Measurements from ENCODE around the gene KRT27.
"Not testable (repeated sequence)": the region's sequence is repeated elsewhere in the genome, so short reads cannot be mapped to it uniquely, and the experiment has no call there.

KRT27 gene

DNA sequence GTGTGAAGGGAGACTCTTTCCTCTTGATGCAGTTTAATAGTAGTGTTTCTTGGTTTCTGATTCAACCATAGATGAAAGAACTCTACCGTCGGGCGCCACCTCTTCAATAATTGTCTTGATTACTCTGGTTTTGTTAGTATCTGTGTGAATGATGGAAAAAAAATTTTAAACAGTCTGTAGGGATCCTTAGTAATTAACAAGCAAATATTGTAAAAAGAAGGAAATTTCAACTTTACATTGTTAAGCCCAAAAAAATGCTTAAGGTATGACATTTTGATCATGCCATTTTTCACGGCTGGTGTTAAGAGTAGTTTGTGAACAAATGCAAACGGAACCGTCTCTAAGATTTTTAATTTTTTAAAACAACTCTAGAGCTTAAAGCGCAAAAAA is 36.0 kb upstream of the KRT27 start:
- Mint-ChIP-seq H3K27ac (peak overlapping the region; percentile 91), H3K4me1 (ENCODE audit: low read depth) (peaks cover 28% of the 10 kb centered on the region), H3K9me3 (peaks cover 21% of the 10 kb centered on the region), H3K4me3 (peak overlapping the region; percentile 95), H3K27me3 (ENCODE audit: low read depth) (peaks cover 11% of the 10 kb centered on the region), H3K36me3 (ENCODE audit: low read depth) (peaks cover 37% of the 10 kb centered on the region)
- DNase-seq (ENCODE audit: low spot score): no peak

DNA sequence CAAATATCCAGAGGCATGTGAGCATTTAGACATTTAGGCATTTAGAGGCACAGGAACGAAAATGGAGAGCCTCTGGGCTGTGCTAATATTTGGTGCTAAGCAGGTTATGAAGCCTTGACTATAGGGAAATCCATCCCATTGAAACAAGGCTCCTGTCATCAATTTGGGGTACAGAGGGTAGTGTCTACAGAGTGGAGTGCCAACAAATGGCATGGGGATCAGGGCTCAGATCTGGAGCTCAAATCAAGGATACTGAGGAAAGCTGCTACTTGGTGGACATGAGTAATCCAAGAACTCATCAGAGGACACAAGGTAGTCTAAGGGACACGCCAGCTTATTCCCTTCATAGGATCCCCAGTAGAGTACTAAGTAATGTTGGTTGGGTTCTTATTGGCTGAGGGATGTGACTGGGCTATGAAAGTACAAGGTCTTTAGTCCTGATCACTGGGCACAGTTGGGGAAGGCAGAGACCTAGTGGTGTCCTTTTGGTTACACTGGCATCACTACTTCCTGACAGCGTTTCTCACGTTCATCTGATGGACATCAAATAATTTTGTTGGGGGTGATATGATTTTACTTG is 34.8 kb upstream of the KRT27 start:
- no peak for DNase-seq (ENCODE audit: low spot score)
- H3K36me3 Mint-ChIP-seq (ENCODE audit: low read depth): peaks cover 34% of the 10 kb centered on the region
- H3K4me3 Mint-ChIP-seq: peak overlapping the region; percentile 86
- peaks cover 19% of the 10 kb centered on the region for H3K27me3 Mint-ChIP-seq (ENCODE audit: low read depth)
- peaks cover 26% of the 10 kb centered on the region for H3K4me1 Mint-ChIP-seq (ENCODE audit: low read depth)
- H3K27ac Mint-ChIP-seq: peak overlapping the region; percentile 63
- peaks cover 21% of the 10 kb centered on the region for H3K9me3 Mint-ChIP-seq

DNA sequence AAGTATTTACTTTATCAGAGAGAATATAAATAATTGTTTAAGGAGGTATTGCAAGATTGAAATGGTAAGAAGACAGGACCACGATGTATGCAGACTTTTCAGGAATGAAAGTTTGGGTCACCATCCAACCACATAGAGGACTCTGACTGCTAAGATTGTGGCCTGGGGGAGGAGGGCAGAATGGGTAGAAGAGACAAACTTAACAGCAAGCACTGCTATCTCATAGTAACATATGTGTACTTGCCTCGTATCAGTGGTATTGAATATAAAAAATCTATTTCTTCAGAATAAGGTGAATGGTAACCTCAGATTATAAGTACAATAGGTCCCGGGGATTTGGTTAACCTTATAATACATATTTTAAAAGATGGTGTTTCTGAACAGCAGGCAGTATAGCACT is 34.2 kb upstream of the KRT27 start:
- peaks cover 24% of the 10 kb centered on the region for H3K27me3 Mint-ChIP-seq (ENCODE audit: low read depth)
- no peak overlapping the region for H3K27ac Mint-ChIP-seq
- H3K4me3 Mint-ChIP-seq: peak overlapping the region; percentile 30

DNA sequence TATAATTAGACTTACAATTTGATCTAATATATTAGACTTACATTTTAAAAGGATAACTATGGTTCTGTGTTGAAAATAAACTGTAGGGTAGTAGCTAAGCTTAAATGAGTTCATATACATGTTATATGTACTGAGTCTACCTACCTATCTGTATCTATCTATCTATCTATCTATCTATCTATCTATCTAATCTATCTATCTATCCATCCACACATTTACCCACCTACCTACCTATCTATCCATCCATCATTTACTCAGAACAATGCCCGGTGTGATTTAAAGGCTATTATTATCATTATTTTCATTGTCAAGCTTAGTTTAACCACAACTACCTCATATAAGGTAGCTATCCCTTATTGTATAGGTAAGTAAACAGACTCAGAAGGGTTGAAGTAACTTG is 33.0 kb upstream of the KRT27 start:
- DNase-seq (ENCODE audit: low spot score): no peak
- Mint-ChIP-seq H3K4me1 (ENCODE audit: low read depth) (peaks cover 22% of the 10 kb centered on the region), H3K9me3 (peaks cover 20% of the 10 kb centered on the region), H3K4me3 (no peak overlapping the region), H3K27ac (no peak overlapping the region), H3K27me3 (ENCODE audit: low read depth) (peaks cover 34% of the 10 kb centered on the region), H3K36me3 (ENCODE audit: low read depth) (peaks cover 31% of the 10 kb centered on the region)

More for the DNA sequence above, 34.2 kb upstream of the KRT27 start:
- no peak for DNase-seq (ENCODE audit: low spot score)
- Mint-ChIP-seq H3K4me1 (ENCODE audit: low read depth) (peaks cover 26% of the 10 kb centered on the region), H3K9me3 (peaks cover 21% of the 10 kb centered on the region), H3K36me3 (ENCODE audit: low read depth) (peaks cover 33% of the 10 kb centered on the region)

DNA sequence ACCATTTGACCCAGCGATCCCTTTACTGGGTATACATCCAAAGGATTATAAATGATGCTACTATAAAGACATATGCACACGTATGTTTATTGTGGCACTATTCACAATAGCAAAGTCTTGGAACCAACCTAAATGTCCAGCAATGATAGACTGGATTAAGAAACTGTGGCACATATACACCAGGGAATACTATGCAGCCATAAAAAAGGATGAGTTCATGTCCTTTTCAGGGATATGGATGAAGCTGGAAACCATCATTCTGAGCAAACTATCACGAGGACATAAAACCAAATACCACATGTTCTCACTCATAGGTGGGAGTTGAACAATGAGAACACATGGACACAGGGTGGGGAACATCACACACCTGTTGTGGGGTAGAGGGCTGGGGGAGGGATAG is 32.3 kb upstream of the KRT27 start:
- H3K36me3 Mint-ChIP-seq (ENCODE audit: low read depth): peaks cover 24% of the 10 kb centered on the region
- not testable (repeated sequence) for H3K27ac Mint-ChIP-seq; DNase-seq (ENCODE audit: low spot score); H3K4me3 Mint-ChIP-seq
- peaks cover 16% of the 10 kb centered on the region for H3K4me1 Mint-ChIP-seq (ENCODE audit: low read depth)
- H3K9me3 Mint-ChIP-seq: peaks cover 13% of the 10 kb centered on the region
- peaks cover 42% of the 10 kb centered on the region for H3K27me3 Mint-ChIP-seq (ENCODE audit: low read depth)

DNA sequence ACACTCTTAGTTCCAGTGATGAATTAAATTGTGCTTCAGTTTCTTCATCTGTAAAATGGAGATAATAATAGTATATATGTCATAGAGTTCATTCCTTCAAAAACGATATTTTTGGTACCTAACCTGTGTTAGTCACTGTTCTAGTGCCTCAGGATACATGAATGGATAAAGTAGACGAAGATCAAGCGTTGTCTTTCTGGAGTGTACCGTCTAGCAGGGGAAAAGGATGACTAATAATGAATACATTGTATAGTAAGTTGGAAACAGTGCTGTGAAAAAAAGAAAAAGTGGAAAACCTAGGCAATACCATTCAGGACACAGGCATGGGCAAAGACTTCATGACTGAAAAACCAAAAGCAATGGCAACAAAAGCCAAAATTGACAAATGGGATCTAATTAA is 31.5 kb upstream of the KRT27 start:
- DNase-seq (ENCODE audit: low spot score): no peak
- Mint-ChIP-seq H3K4me3 (no peak overlapping the region), H3K36me3 (ENCODE audit: low read depth) (peaks cover 21% of the 10 kb centered on the region), H3K27me3 (ENCODE audit: low read depth) (peaks cover 48% of the 10 kb centered on the region), H3K4me1 (ENCODE audit: low read depth) (peaks cover 13% of the 10 kb centered on the region), H3K9me3 (peaks cover 10% of the 10 kb centered on the region), H3K27ac (no peak overlapping the region)

DNA sequence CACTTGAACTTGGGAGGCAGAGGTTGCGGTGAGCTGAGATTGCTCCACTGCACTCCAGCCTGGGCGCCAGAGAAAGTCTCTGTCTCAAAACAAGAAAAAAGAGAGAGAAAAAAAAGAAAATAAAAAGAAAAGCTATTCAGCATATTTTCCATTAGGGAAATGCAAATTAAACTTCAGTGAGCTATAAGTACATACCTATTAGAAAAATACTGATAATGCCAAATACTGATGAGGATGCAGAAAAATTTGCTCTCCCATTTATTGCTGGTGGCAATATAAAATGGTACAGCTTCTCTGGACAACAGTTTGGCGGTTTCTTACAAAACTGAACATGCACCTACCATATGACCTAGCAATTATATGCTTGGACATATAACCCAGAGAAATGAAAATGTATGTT is 30.3 kb upstream of the KRT27 start:
- H3K4me3 Mint-ChIP-seq: no peak overlapping the region
- peaks cover 7% of the 10 kb centered on the region for H3K9me3 Mint-ChIP-seq
- H3K27ac Mint-ChIP-seq: no peak overlapping the region
- H3K36me3 Mint-ChIP-seq (ENCODE audit: low read depth): peaks cover 12% of the 10 kb centered on the region
- H3K4me1 Mint-ChIP-seq (ENCODE audit: low read depth): peaks cover 8% of the 10 kb centered on the region
- DNase-seq (ENCODE audit: low spot score): no peak
- H3K27me3 Mint-ChIP-seq (ENCODE audit: low read depth): peaks cover 56% of the 10 kb centered on the region

DNA sequence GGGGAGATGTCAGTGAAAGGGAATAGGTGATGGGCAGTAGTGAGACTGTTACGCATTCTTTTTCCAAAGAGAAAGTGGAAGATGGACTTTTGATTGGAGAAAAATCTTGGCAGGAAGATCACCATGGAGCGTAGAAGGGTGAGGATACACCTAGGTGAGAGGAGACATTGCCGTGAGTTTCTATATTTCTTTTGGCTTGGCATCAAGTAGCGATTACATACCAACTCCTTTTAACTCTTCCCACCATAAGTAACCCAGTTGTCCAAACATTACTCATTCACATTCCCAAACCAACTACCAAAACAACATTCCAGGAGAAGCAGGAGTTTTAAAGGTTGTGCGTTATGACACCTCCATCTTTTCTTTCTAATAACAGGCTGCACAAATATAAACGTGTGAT is 28.1 kb upstream of the KRT27 start:
- no peaks in the 10 kb centered on the region for H3K9me3 Mint-ChIP-seq
- no peak overlapping the region for H3K4me3 Mint-ChIP-seq
- peaks cover 73% of the 10 kb centered on the region for H3K27me3 Mint-ChIP-seq (ENCODE audit: low read depth)

DNA sequence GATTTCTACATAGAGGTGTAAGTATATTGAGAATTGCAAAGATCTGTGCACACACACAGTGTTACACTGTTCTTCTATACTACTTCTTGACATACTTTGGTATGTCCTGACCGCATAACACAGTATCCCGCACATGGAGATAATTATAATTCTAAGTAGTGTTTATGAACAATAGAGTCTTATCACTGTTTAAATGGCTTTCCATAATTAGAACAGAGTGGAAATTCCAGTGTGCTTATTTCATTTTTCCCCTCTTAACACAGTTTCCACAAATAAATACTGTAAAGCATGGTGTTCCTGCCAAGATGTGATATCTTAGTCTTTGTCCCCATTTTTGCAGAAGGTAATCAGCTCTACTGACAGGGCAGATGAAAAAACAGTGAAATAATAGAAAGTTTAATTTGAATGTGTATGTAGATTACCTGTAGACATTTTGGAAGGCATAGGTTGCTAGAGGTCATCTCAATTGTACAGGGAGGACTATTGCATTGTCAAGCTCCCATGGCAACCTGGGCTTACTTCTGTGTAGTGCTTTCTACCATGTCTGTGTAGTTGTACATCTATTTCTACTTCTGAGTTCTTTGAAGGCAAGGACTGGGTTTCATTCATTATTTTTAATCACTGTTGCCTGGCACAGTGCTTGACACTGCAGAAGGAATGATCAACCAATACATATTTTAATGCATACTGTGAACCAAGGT is 27.5 kb upstream of the KRT27 start:
- H3K27ac Mint-ChIP-seq: no peak overlapping the region
- no peaks in the 10 kb centered on the region for H3K9me3 Mint-ChIP-seq
- DNase-seq (ENCODE audit: low spot score): no peak
- no peaks in the 10 kb centered on the region for H3K36me3 Mint-ChIP-seq (ENCODE audit: low read depth)
- H3K4me3 Mint-ChIP-seq: no peak overlapping the region
- no peaks in the 10 kb centered on the region for H3K4me1 Mint-ChIP-seq (ENCODE audit: low read depth)
- H3K27me3 Mint-ChIP-seq (ENCODE audit: low read depth): peaks cover 79% of the 10 kb centered on the region

More for the DNA sequence above, 28.1 kb upstream of the KRT27 start:
- no peaks in the 10 kb centered on the region for H3K4me1 Mint-ChIP-seq (ENCODE audit: low read depth)
- DNase-seq (ENCODE audit: low spot score): no peak
- H3K27ac Mint-ChIP-seq: no peak overlapping the region
- no peaks in the 10 kb centered on the region for H3K36me3 Mint-ChIP-seq (ENCODE audit: low read depth)

DNA sequence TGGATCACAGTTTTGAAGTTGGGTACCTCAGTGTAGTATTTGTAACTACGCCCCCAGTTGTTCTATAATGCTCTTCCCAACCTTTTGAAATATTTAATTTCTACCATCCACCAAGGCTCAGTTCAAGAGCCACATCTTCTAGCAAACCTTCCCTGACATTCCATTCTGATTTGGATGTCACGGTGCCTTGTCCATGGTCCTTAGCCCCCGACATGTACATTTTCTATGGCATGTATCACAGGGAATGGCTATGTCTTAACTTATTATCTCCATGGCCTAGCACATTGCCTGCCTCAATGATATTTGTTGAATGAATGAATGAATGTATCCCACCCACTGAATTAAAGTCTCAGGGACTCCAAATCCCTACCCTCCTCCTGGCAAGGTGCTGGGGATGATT is 23.8 kb upstream of the KRT27 start:
- no peak overlapping the region for H3K27ac Mint-ChIP-seq

DNA sequence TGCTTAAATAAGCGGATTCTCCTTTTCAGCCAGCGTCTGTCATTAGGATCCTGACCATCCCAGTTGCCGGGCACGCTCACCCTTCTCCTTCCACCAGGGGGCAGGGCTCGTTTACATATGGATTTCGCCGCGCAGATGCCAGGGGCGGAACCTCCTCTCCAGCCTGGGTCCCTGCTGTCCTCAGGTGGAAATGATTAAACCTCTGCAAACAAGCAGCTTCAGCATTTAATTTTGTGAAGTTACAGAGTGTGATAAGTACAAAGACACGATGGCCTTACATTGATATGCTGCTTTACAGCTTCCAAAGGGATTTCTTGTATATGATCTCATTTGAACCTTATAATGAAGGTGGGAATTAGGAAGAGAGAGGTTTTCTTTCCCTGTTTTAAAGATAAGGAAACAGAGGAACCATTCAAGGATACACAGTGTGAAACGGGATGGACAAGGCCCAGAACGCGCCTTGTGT is 21.3 kb upstream of the KRT27 start:
- Mint-ChIP-seq H3K4me1 (ENCODE audit: low read depth) (peaks cover 3% of the 10 kb centered on the region), H3K4me3 (no peak overlapping the region), H3K27me3 (ENCODE audit: low read depth) (peaks cover 47% of the 10 kb centered on the region), H3K27ac (no peak overlapping the region), H3K36me3 (ENCODE audit: low read depth) (no peaks in the 10 kb centered on the region), H3K9me3 (no peaks in the 10 kb centered on the region)
- DNase-seq (ENCODE audit: low spot score): peak; percentile 57

More for the DNA sequence above, 23.8 kb upstream of the KRT27 start:
- Mint-ChIP-seq H3K27me3 (ENCODE audit: low read depth) (peaks cover 62% of the 10 kb centered on the region), H3K9me3 (no peaks in the 10 kb centered on the region), H3K4me1 (ENCODE audit: low read depth) (peaks cover 3% of the 10 kb centered on the region), H3K36me3 (ENCODE audit: low read depth) (no peaks in the 10 kb centered on the region), H3K4me3 (no peak overlapping the region)
- DNase-seq (ENCODE audit: low spot score): no peak

DNA sequence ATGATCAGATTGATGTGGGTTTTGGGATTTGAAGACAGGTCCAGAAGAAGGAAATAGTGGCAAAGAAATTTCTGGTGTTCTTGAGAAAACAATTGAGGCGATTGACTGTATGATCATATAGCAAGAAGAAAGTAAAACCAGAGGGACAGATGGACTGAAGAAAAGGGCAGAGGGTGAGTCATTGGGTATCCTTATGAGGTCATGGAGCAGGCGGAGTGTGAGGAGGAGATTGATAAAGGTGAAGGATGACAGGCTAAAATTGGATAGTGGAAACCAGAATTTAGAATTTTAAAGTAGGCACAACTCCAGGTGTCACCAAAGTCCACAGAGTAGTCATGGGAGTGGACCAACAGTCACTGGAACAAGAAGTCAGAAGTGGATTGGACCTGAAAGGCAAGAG is 18.8 kb upstream of the KRT27 start:
- peaks cover 33% of the 10 kb centered on the region for H3K27me3 Mint-ChIP-seq (ENCODE audit: low read depth)
- peaks cover 3% of the 10 kb centered on the region for H3K4me1 Mint-ChIP-seq (ENCODE audit: low read depth)
- H3K36me3 Mint-ChIP-seq (ENCODE audit: low read depth): no peaks in the 10 kb centered on the region

DNA sequence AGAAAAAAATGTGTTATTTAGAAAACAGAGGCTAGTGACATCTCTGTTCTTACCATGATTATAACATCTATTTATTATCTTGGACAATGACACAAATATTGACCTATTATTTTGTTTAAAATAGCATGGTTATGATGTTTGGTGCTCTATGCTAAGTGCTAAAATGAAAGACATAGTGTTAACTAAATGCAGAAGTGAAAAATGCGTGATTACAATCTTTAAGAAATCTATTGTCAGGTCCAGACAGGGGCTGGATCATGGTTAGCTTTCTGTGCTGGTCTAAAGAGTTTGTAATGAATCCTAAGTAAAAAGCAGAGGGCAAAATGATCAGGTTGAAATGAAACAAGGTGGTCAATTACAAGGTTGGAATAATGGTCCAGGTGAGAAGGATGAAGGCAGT is 18.0 kb upstream of the KRT27 start:
- H3K4me3 Mint-ChIP-seq: no peak overlapping the region
- no peak overlapping the region for H3K27ac Mint-ChIP-seq
- no peaks in the 10 kb centered on the region for H3K36me3 Mint-ChIP-seq (ENCODE audit: low read depth)
- DNase-seq (ENCODE audit: low spot score): no peak
- no peaks in the 10 kb centered on the region for H3K9me3 Mint-ChIP-seq
- H3K27me3 Mint-ChIP-seq (ENCODE audit: low read depth): peaks cover 30% of the 10 kb centered on the region
- peaks cover 3% of the 10 kb centered on the region for H3K4me1 Mint-ChIP-seq (ENCODE audit: low read depth)

More for the DNA sequence above, 18.8 kb upstream of the KRT27 start:
- Mint-ChIP-seq H3K9me3 (no peaks in the 10 kb centered on the region), H3K27ac (no peak overlapping the region), H3K4me3 (no peak overlapping the region)
- no peak for DNase-seq (ENCODE audit: low spot score)

DNA sequence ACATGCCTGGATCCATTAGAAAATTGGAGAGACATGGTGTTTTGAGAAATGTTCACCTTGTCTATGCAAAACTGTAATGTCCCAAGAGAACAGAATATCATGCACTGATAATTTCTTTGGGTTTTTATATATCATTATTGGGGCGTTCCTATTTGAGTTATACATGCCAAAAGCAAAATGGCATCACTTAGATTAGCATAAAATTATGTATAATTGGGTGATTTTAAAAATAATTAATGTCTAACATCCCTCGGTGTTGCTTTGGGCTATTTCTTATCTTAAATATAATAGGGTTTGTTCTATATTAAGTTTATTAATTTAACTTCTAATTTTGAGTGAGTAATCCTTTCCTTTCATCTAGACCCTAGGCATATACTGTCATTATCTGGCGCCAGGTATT is 17.5 kb upstream of the KRT27 start, which contains the start of gene KRT28:
KRT28 (minus strand) TSS at position 101 of the 400 bp plus-strand sequence; CDS start at position 35, 66 bp downstream.
- Mint-ChIP-seq H3K9me3 (no peaks in the 10 kb centered on the region), H3K36me3 (ENCODE audit: low read depth) (no peaks in the 10 kb centered on the region), H3K27me3 (ENCODE audit: low read depth) (peaks cover 24% of the 10 kb centered on the region), H3K4me1 (ENCODE audit: low read depth) (peaks cover 3% of the 10 kb centered on the region), H3K4me3 (no peak within 1 kb of the TSS), H3K27ac (no peak within 1 kb of the TSS)
- no peak for DNase-seq (ENCODE audit: low spot score)
